ENCODE results near the gene FOXJ3. TPM values are rescaled to one million over a fixed set of nuclear protein-coding genes. Genes with fewer than 3 reads are reported as not detected.

The FOXJ3 gene
- total and polyA plus RNA-seq, 3 experiments from 2014 or later = 35.7 to 48.3 (median 48.0) TPM

DNA sequence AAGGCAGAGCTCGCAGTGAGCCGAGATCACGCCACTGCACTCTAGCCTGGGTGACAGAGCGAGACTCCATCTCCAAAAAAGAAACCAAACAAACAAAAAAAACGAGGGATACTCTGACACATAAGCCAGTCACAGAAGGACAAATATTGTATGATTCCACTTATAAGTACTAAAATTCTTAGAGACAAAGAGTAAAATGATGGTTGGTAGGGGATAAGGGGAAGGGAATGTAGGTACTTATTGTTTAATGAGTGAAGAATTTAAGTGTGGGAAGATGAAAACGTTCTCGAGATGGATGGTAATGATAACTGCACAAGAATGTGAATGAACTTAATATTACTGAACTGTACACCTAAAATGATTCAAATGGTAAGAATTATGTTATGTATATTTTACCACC lies 103.8 kb downstream of the FOXJ3 start:
- Histone ChIP-seq H3K36me3 (ENCODE audit: insufficient read depth, low read length) (peaks cover 5% of the 10 kb centered on the region), H3K27me3 (ENCODE audit: insufficient read depth, low read length, poor library complexity, severe bottlenecking) (no peaks in the 10 kb centered on the region), H3K27ac (ENCODE audit: low read depth, low read length) (no peak overlapping the region), H3K9me3 (ENCODE audit: low read length) (no peaks in the 10 kb centered on the region), H3K4me3 (ENCODE audit: low read length) (no peak overlapping the region), H3K4me1 (ENCODE audit: insufficient read depth, low read length) (no peaks in the 10 kb centered on the region)
- no peaks in the 10 kb centered on the region for H3K9me3 Mint-ChIP-seq
- no peaks in the 10 kb centered on the region for H3K27me3 Mint-ChIP-seq
- CTCF ChIA-PET = no interaction called here
- no peak for DNase-seq
- H3K4me3 Mint-ChIP-seq = no peak overlapping the region
- POLR2A ChIA-PET = no interaction called here
- no peak overlapping the region for H3K27ac Mint-ChIP-seq
- peaks cover 23 to 54% (median 36%) of the 10 kb centered on the region in 3 donors for H3K4me1 Mint-ChIP-seq
- peaks cover 0 to 18% (median 5%) of the 10 kb centered on the region in 3 donors for H3K36me3 Mint-ChIP-seq

DNA sequence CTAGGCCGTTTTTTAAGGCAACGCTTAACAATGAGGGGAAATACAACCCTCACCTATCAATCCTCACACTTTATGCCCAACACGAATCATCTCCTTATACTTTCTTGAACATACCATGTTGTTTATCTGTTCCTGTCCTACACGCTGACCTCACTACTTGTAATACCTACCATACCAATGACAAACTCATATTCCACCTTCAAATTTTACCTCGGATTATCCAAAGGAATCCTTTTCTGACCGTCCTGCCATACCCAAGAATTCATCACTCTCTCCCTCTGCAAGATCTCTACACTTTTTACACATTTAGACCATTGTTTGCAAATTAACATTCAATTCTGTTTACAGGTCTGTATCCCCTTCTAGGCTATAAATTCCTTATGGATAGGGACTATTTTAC lies 106.1 kb downstream of the FOXJ3 start:
- CTCF ChIA-PET = no interaction called here
- Histone ChIP-seq H3K9me3 (ENCODE audit: low read length) (no peaks in the 10 kb centered on the region), H3K4me3 (ENCODE audit: low read length) (no peak overlapping the region), H3K27me3 (ENCODE audit: insufficient read depth, low read length, poor library complexity, severe bottlenecking) (no peaks in the 10 kb centered on the region), H3K36me3 (ENCODE audit: insufficient read depth, low read length) (peaks cover 5% of the 10 kb centered on the region), H3K27ac (ENCODE audit: low read depth, low read length) (no peak overlapping the region), H3K4me1 (ENCODE audit: insufficient read depth, low read length) (no peaks in the 10 kb centered on the region)
- Mint-ChIP-seq H3K27me3 (no peaks in the 10 kb centered on the region), H3K9me3 (no peaks in the 10 kb centered on the region), H3K4me3 (no peak overlapping the region), H3K36me3 (peaks cover 0 to 17% (median 4%) of the 10 kb centered on the region in 3 donors), H3K27ac (peak overlapping the region in 2 of 8 donors; percentile 19 to 81), H3K4me1 (peaks cover 21 to 47% (median 35%) of the 10 kb centered on the region in 3 donors)
- POLR2A ChIA-PET = no interaction called here
- no peak for DNase-seq

DNA sequence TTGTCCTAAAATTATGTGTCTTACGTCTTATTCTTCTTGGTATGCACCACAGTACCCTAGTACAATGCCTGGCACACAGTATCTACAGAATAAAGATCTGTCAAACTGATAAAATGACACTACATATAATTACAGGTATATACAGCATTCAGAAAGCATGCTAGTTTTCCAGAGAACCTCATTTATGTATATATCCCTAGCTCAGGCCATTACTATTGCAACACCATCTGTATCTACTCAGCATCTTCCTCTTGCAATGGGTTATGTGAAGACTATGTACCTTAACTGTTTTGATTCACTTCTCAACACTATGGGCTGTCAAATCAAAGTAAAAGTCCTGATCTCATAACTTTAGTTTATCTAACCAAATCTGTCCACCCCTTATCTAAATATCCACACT lies 112.0 kb downstream of the FOXJ3 start:
- ChIA-PET CTCF (no interaction called here), POLR2A (no interaction called here)
- H3K9me3 Mint-ChIP-seq = no peaks in the 10 kb centered on the region
- peaks cover 7 to 40% (median 15%) of the 10 kb centered on the region in 3 donors for H3K36me3 Mint-ChIP-seq
- no peak overlapping the region for H3K4me3 Mint-ChIP-seq
- no peak for DNase-seq
- H3K9me3 ChIP-seq (ENCODE audit: low read length) = no peaks in the 10 kb centered on the region
- H3K4me1 Mint-ChIP-seq = peaks cover 44 to 67% (median 66%) of the 10 kb centered on the region in 3 donors
- H3K27me3 Mint-ChIP-seq = peaks cover 0 to 2% of the 10 kb centered on the region in 2 donors
- no peak overlapping the region for H3K4me3 ChIP-seq (ENCODE audit: low read length)
- H3K4me1 ChIP-seq (ENCODE audit: insufficient read depth, low read length) = peaks cover 3% of the 10 kb centered on the region
- H3K27ac Mint-ChIP-seq = peak overlapping the region in 3 of 8 donors; percentile 25 to 63 (median 47)
- no peaks in the 10 kb centered on the region for H3K27me3 ChIP-seq (ENCODE audit: insufficient read depth, low read length, poor library complexity, severe bottlenecking)
- H3K36me3 ChIP-seq (ENCODE audit: insufficient read depth, low read length) = peaks cover 5% of the 10 kb centered on the region
- no peak overlapping the region for H3K27ac ChIP-seq (ENCODE audit: low read depth, low read length)

GRCh38 chr1:42221952-42222606 lies 113.0 kb downstream of the FOXJ3 start:
- peaks cover 7 to 38% (median 18%) of the 10 kb centered on the region in 3 donors for H3K36me3 Mint-ChIP-seq
- no peaks in the 10 kb centered on the region for H3K9me3 Mint-ChIP-seq
- Histone ChIP-seq H3K4me3 (ENCODE audit: low read length) (no peak overlapping the region), H3K27ac (ENCODE audit: low read depth, low read length) (no peak overlapping the region), H3K36me3 (ENCODE audit: insufficient read depth, low read length) (peaks cover 3% of the 10 kb centered on the region), H3K4me1 (ENCODE audit: insufficient read depth, low read length) (peaks cover 3% of the 10 kb centered on the region), H3K27me3 (ENCODE audit: insufficient read depth, low read length, poor library complexity, severe bottlenecking) (no peaks in the 10 kb centered on the region), H3K9me3 (ENCODE audit: low read length) (no peaks in the 10 kb centered on the region)
- POLR2A ChIA-PET = no interaction called here
- peaks cover 48 to 72% (median 68%) of the 10 kb centered on the region in 3 donors for H3K4me1 Mint-ChIP-seq
- H3K27me3 Mint-ChIP-seq = peaks cover 0 to 2% of the 10 kb centered on the region in 2 donors
- H3K27ac Mint-ChIP-seq = peak overlapping the region in 1 of 8 donors; percentile 13
- CTCF ChIA-PET = no interaction called here
- H3K4me3 Mint-ChIP-seq = no peak overlapping the region
- DNase-seq = no peak

DNA sequence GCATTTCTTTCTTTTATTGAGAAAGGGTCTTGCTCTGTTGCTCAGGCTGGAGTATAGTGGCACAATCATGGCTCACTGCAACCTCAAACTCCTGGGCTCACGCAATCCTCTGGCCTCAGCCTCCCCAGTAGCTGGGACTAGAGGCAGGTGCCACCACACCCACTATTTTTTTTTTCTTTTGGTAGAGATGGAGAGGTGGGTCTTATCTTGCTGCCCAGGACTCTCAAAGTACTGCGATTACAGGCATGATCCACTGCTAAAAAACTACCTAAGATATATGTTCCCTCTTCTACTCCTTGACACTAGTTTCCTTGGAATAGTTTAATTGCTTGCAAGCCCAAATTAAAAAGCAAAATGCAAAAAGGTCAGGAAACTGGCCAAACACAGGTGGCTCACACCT lies 113.6 kb downstream of the FOXJ3 start:
- H3K27me3 Mint-ChIP-seq = peaks cover 0 to 2% of the 10 kb centered on the region in 2 donors
- Histone ChIP-seq H3K4me3 (ENCODE audit: low read length) (no peak overlapping the region), H3K9me3 (ENCODE audit: low read length) (no peaks in the 10 kb centered on the region), H3K36me3 (ENCODE audit: insufficient read depth, low read length) (no peaks in the 10 kb centered on the region), H3K4me1 (ENCODE audit: insufficient read depth, low read length) (peaks cover 3% of the 10 kb centered on the region), H3K27ac (ENCODE audit: low read depth, low read length) (no peak overlapping the region), H3K27me3 (ENCODE audit: insufficient read depth, low read length, poor library complexity, severe bottlenecking) (no peaks in the 10 kb centered on the region)
- no peaks in the 10 kb centered on the region for H3K9me3 Mint-ChIP-seq
- H3K36me3 Mint-ChIP-seq = peaks cover 7 to 36% (median 22%) of the 10 kb centered on the region in 3 donors
- H3K4me3 Mint-ChIP-seq = no peak overlapping the region
- ChIA-PET CTCF (no interaction called here), POLR2A (no interaction called here)
- H3K27ac Mint-ChIP-seq = peak overlapping the region in 1 of 8 donors; percentile 14
- DNase-seq = no peak
- H3K4me1 Mint-ChIP-seq = peaks cover 47 to 73% (median 62%) of the 10 kb centered on the region in 3 donors

DNA sequence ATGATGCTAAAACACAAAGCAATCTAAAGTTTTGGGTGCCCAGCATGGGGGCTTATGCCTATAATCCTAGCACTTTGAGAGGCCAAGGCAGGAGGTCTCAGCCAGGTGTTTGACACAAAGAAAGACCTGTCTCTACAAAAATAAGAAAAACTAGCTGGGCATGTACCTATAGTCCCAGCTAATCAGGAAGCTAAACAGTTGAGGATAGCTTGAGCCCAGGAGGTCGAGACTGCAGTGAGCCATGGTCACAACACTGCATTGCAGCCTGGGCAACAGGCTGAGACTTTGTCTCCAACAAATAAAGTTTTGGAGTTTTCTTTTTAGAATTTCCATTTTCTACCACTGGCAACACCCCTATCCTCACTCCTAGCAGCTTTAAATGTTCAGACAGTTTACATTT lies 115.4 kb downstream of the FOXJ3 start:
- no peak overlapping the region for H3K27ac ChIP-seq (ENCODE audit: low read depth, low read length)
- H3K27me3 ChIP-seq (ENCODE audit: insufficient read depth, low read length, poor library complexity, severe bottlenecking) = no peaks in the 10 kb centered on the region
- peaks cover 14 to 41% (median 22%) of the 10 kb centered on the region in 3 donors for H3K36me3 Mint-ChIP-seq
- H3K9me3 ChIP-seq (ENCODE audit: low read length) = no peaks in the 10 kb centered on the region
- H3K4me1 ChIP-seq (ENCODE audit: insufficient read depth, low read length) = peaks cover 3% of the 10 kb centered on the region
- H3K4me3 ChIP-seq (ENCODE audit: low read length) = no peak overlapping the region
- POLR2A ChIA-PET = no interaction called here
- no peak for DNase-seq
- peaks cover 47 to 72% (median 60%) of the 10 kb centered on the region in 3 donors for H3K4me1 Mint-ChIP-seq
- no peak overlapping the region for H3K4me3 Mint-ChIP-seq
- peaks cover 1% of the 10 kb centered on the region for H3K36me3 ChIP-seq (ENCODE audit: insufficient read depth, low read length)
- peaks cover 0 to 3% (median under 1%) of the 10 kb centered on the region in 5 donors for H3K9me3 Mint-ChIP-seq
- peaks cover 0 to 2% of the 10 kb centered on the region in 2 donors for H3K27me3 Mint-ChIP-seq
- peak overlapping the region in 3 of 8 donors; percentile 35 to 59 (median 38) for H3K27ac Mint-ChIP-seq
- CTCF ChIA-PET = interaction anchor here (1.2 kb wide), 1 partner anchor 82 kb away, joined by 3 read pairs; no protein-coding TSS in a partner anchor

GRCh38 chr1:42214447-42214871 lies 120.6 kb downstream of the FOXJ3 start:
- H3K27me3 Mint-ChIP-seq = no peaks in the 10 kb centered on the region
- Histone ChIP-seq H3K27ac (ENCODE audit: low read depth, low read length) (no peak overlapping the region), H3K9me3 (ENCODE audit: low read length) (no peaks in the 10 kb centered on the region), H3K4me1 (ENCODE audit: insufficient read depth, low read length) (peaks cover 3% of the 10 kb centered on the region), H3K27me3 (ENCODE audit: insufficient read depth, low read length, poor library complexity, severe bottlenecking) (no peaks in the 10 kb centered on the region), H3K36me3 (ENCODE audit: insufficient read depth, low read length) (peaks cover 5% of the 10 kb centered on the region), H3K4me3 (ENCODE audit: low read length) (no peak overlapping the region)
- peaks cover 12 to 18% (median 14%) of the 10 kb centered on the region in 5 donors for H3K9me3 Mint-ChIP-seq
- peak overlapping the region in 2 of 8 donors; percentile 42 to 61 for H3K27ac Mint-ChIP-seq
- ChIA-PET POLR2A (no interaction called here), CTCF (interaction anchor here (1.7 kb wide), 1 partner anchor 41 kb away, joined by 5 read pairs; no protein-coding TSS in a partner anchor)
- peaks cover 44 to 62% (median 54%) of the 10 kb centered on the region in 3 donors for H3K4me1 Mint-ChIP-seq
- peaks cover 25 to 56% (median 41%) of the 10 kb centered on the region in 3 donors for H3K36me3 Mint-ChIP-seq
- no peak overlapping the region for H3K4me3 Mint-ChIP-seq
- no peak for DNase-seq

DNA sequence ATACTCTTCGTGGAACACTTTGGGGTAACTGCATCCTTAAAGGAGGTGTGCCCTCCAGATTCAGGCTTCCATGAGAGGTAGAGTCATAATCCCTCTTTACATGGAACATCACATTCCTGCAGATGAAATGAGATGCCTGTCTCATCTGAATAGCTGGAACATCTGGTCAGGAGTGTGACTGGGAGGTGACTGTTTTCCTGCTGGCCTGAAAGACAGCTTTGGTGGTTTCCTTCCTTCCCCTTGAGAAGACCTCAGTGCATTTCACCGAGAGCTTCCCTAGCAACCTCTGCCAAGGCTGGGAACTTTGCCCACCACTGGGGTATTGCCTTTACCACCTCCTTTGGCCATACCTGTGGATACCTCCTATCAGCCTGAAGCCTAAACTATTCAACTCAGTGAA lies 123.8 kb downstream of the FOXJ3 start:
- H3K9me3 ChIP-seq (ENCODE audit: low read length) = no peaks in the 10 kb centered on the region
- no peak overlapping the region for H3K4me3 ChIP-seq (ENCODE audit: low read length)
- peaks cover 26 to 53% (median 47%) of the 10 kb centered on the region in 3 donors for H3K36me3 Mint-ChIP-seq
- H3K27ac Mint-ChIP-seq = peak overlapping the region in 1 of 8 donors; percentile 83
- no peaks in the 10 kb centered on the region for H3K27me3 Mint-ChIP-seq
- peak overlapping the region in 1 of 7 donors; percentile 66 for H3K4me3 Mint-ChIP-seq
- peaks cover 47 to 65% (median 63%) of the 10 kb centered on the region in 3 donors for H3K4me1 Mint-ChIP-seq
- CTCF ChIA-PET = no interaction called here
- peaks cover 12 to 18% (median 14%) of the 10 kb centered on the region in 5 donors for H3K9me3 Mint-ChIP-seq
- no peak overlapping the region for H3K27ac ChIP-seq (ENCODE audit: low read depth, low read length)
- H3K4me1 ChIP-seq (ENCODE audit: insufficient read depth, low read length) = no peaks in the 10 kb centered on the region
- POLR2A ChIA-PET = no interaction called here
- no peak for DNase-seq
- H3K36me3 ChIP-seq (ENCODE audit: insufficient read depth, low read length) = peaks cover 6% of the 10 kb centered on the region
- no peaks in the 10 kb centered on the region for H3K27me3 ChIP-seq (ENCODE audit: insufficient read depth, low read length, poor library complexity, severe bottlenecking)

Data from CD8-positive, alpha-beta memory T cell (primary cell).